PC-9 (cell line): ENCODE data around the gene ITCH. TPM values are rescaled to one million over a fixed set of nuclear protein-coding genes. Genes with fewer than 3 reads are reported as not detected.

ENCODE experiments used
- BruUV-seq: library from RNA; stranded (reverse); fragments of 400-500 nt; replicated peaks from 2 replicates; lab custom pipeline; 2021; lab: Mats Ljungman, UMichigan
- CTCF ChIA-PET: fragments of 300-600 bp; sonication (Branson Sonifier 250); formaldehyde crosslinking; loops from one replicate; lab custom pipeline; 2022; ENCODE audit warnings: antibody characterized with exemption; lab: Charles Lee
- POLR2A ChIA-PET: fragments of 300-600 bp; sonication (Branson Sonifier 250); formaldehyde crosslinking; loops from one replicate; lab custom pipeline; 2022; ENCODE audit warnings: antibody characterized with exemption; ENCODE audit not compliant: unreplicated experiment; lab: Charles Lee
- DNase-seq, 2 experiments: peaks; one replicate each; pipeline versions ENCODE4 v3.0.0 to v3.0.0-alpha.2; 2015 to 2022; ENCODE audit warnings: mixed read lengths in 1 of 2
- H2AFZ ChIP-seq: fragments of 200-600 bp; sonication (generic); 2 replicates; pipeline ENCODE4 v1.8.1; 2017; ENCODE audit warnings: antibody characterized with exemption
- H3F3A ChIP-seq: fragments of 200-600 bp; sonication (generic); 2 replicates; pipeline ENCODE4 v1.8.1; 2017; ENCODE audit warnings: antibody characterized with exemption, mild to moderate bottlenecking, low read depth; ENCODE audit not compliant: insufficient read depth
- H3K27ac ChIP-seq: fragments of 200-600 bp; sonication (generic); 2 replicates; pipeline ENCODE4 v1.6.1; 2016; ENCODE audit warnings: mixed run types
- H3K27me3 ChIP-seq: fragments of 200-600 bp; sonication (generic); 2 replicates; pipeline ENCODE4 v1.6.1; 2016; ENCODE audit warnings: low read depth, mixed run types; ENCODE audit not compliant: insufficient read depth
- H3K36me3 ChIP-seq: fragments of 200-600 bp; sonication (generic); 2 replicates; pipeline ENCODE4 v1.6.1; 2016; ENCODE audit warnings: low read depth, mixed run types
- H3K4me1 ChIP-seq: fragments of 200-600 bp; sonication (generic); replicated peaks from 2 replicates; pipeline ENCODE4 v1.6.1; 2016; ENCODE audit warnings: mixed run types; ENCODE audit not compliant: insufficient read depth
- H3K4me2 ChIP-seq: fragments of 200-600 bp; sonication (generic); 2 replicates; pipeline ENCODE4 v1.6.1; 2017; ENCODE audit warnings: mixed run types
- H3K4me3 ChIP-seq: fragments of 200-600 bp; sonication (generic); 2 replicates; pipeline ENCODE4 v1.6.1; 2016; ENCODE audit warnings: mixed run types
- H3K79me2 ChIP-seq: fragments of 200-600 bp; sonication (generic); 2 replicates; pipeline ENCODE4 v1.6.1; 2017; ENCODE audit warnings: low read depth, mixed run types
- H3K9me2 ChIP-seq: fragments of 200-600 bp; sonication (generic); 2 replicates; pipeline ENCODE4 v1.8.1; 2017; ENCODE audit warnings: mild to moderate bottlenecking; ENCODE audit not compliant: insufficient read depth
- H3K9me3 ChIP-seq: fragments of 200-600 bp; sonication (generic); 2 replicates; pipeline ENCODE4 v1.8.1; 2016; ENCODE audit warnings: low read depth; ENCODE audit not compliant: insufficient read depth
- H4K20me1 ChIP-seq: fragments of 200-600 bp; sonication (generic); 2 replicates; pipeline ENCODE4 v1.8.1; 2017; ENCODE audit not compliant: insufficient read depth
- CTCF ChIP-seq: fragments of 200-600 bp; sonication (generic); conservative IDR thresholded peaks from 2 replicates; pipeline ENCODE4 v1.6.1; 2017; ENCODE audit warnings: mixed run types, antibody characterized with exemption, mild to moderate bottlenecking, moderate library complexity
- EZH2 ChIP-seq: fragments of 200-600 bp; sonication (generic); IDR thresholded peaks from 2 replicates; pipeline ENCODE4 v1.8.0; 2017; ENCODE audit warnings: antibody characterized with exemption, low read depth
- intact Hi-C: fragments of 100-400 bp; cut with micrococcal nuclease; formaldehyde crosslinking; loops from one replicate; pipeline ENCODE4 v1.10.0; 2022; ENCODE audit not compliant: unreplicated experiment
- total RNA-seq: library from RNA; stranded (reverse); gene quantifications from 2 replicates; pipeline ENCODE4 v1.2.3, GENCODE V29; 2021

Gene ITCH
- total RNA-seq, 1 experiment from 2014 or later: 144 TPM

- Histone ChIP-seq H3K27me3 (no peaks in the 10 kb centered on the region), H3K4me2 (no peak overlapping the region), H3K9me2 (no peaks in the 10 kb centered on the region), H3K4me1 (no peaks in the 10 kb centered on the region), H3K9me3 (no peaks in the 10 kb centered on the region), H3F3A (peaks cover 63% of the 10 kb centered on the region), H3K4me3 (no peak overlapping the region), H4K20me1 (peaks cover 14% of the 10 kb centered on the region), H3K79me2 (peaks cover 13% of the 10 kb centered on the region), H2AFZ (no peak overlapping the region), H3K36me3 (peaks cover 48% of the 10 kb centered on the region), H3K27ac (peak overlapping the region; percentile 10; the same call in 1 of the 2 replicates)
- TF ChIP-seq CTCF (no peak), EZH2 (no peak)
- ChIA-PET POLR2A (no interaction called here), CTCF (interaction anchor here (0.6 kb wide), 1 partner anchor 147 kb away, joined by 3 read pairs; no protein-coding TSS in a partner anchor)
- no peak for DNase-seq
- BruUV-seq: no TSS peak
- intact Hi-C loops: no loop called here
These were observed 96.3 kb downstream of the ITCH start for GRCh38 chr20:34459209-34459897.

GRCh38 chr20:34461779-34462087 is 98.7 kb downstream of the ITCH start:
- no peaks in the 10 kb centered on the region for H3K9me2 ChIP-seq
- H3K4me1 ChIP-seq: no peaks in the 10 kb centered on the region
- H3K27me3 ChIP-seq: no peaks in the 10 kb centered on the region
- H3K36me3 ChIP-seq: peaks cover 56% of the 10 kb centered on the region
- no peak overlapping the region for H3K4me2 ChIP-seq
- no peak overlapping the region for H2AFZ ChIP-seq
- peaks cover 24% of the 10 kb centered on the region for H3K79me2 ChIP-seq
- ChIA-PET POLR2A (no interaction called here), CTCF (no interaction called here)
- no peak overlapping the region; the same call in 1 of the 2 replicates for H3K27ac ChIP-seq
- no peaks in the 10 kb centered on the region for H3K9me3 ChIP-seq
- peaks cover 82% of the 10 kb centered on the region for H3F3A ChIP-seq
- intact Hi-C loops: no loop called here
- no peak for DNase-seq
- BruUV-seq: no TSS peak
- no peak overlapping the region for H3K4me3 ChIP-seq
- H4K20me1 ChIP-seq: peaks cover 21% of the 10 kb centered on the region
- TF ChIP-seq CTCF (no peak), EZH2 (no peak)

GRCh38 chr20:34468951-34469350 is 105.9 kb downstream of the ITCH start:
- Histone ChIP-seq H3K4me1 (peaks cover 8% of the 10 kb centered on the region; the same call in 1 of the 2 replicates), H3K36me3 (peaks cover 57% of the 10 kb centered on the region), H3K27ac (no peak overlapping the region), H4K20me1 (peaks cover 41% of the 10 kb centered on the region), H3K79me2 (peaks cover 19% of the 10 kb centered on the region; the same call in 1 of the 2 replicates), H3K27me3 (no peaks in the 10 kb centered on the region), H3K9me2 (no peaks in the 10 kb centered on the region), H3K4me3 (no peak overlapping the region), H3K9me3 (no peaks in the 10 kb centered on the region), H2AFZ (no peak overlapping the region), H3K4me2 (no peak overlapping the region), H3F3A (peaks cover 85% of the 10 kb centered on the region)
- CTCF ChIA-PET: no interaction called here
- no peak for TF ChIP-seq EZH2
- TF ChIP-seq CTCF: no peak
- DNase-seq: no peak
- intact Hi-C loops: loop anchor here (5.0 kb wide), 1 partner anchor 33 kb away; no protein-coding TSS in a partner anchor
- POLR2A ChIA-PET: interaction anchor here (0.6 kb wide), 1 partner anchor 151 kb away, joined by 4 read pairs; no protein-coding TSS in a partner anchor
- BruUV-seq: no TSS peak
